Measurements from ENCODE around the gene ARL14EPL. TPM values are rescaled to one million over a fixed set of nuclear protein-coding genes. Genes with fewer than 3 reads are reported as not detected.
A peak's percentile ranks its signal among the peaks of the same experiment; 100 is the strongest.

The ARL14EPL gene
- total RNA-seq, 1 donor from 2014 or later = not detected

DNA sequence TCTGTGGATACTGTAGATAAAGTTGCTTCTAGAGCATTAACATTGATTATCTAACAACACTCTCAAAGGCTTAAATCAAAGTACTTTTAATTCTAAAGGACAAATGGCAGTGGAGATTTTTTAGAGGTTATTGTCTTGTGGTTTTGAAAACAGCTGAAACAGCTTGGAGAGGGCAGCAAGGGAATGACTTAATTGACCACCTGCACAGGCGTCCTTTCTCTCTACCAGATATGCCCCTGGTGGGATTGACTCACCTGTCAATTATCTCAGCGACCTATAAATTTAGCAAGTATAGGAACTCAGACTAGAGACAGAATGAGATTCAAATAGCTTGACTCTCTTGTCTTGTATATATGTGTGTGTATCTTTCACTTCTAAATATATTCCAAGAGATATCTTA is 13.5 kb downstream of the ARL14EPL start:
- peaks cover 16% of the 10 kb centered on the region for H3K27me3 Mint-ChIP-seq (ENCODE audit: low read depth)
- no peak overlapping the region for H3K4me3 Mint-ChIP-seq (ENCODE audit: unreplicated experiment)
- H3K27ac Mint-ChIP-seq (ENCODE audit: unreplicated experiment) = no peak overlapping the region
- no peaks in the 10 kb centered on the region for H3K36me3 Mint-ChIP-seq (ENCODE audit: low read depth)
- no peaks in the 10 kb centered on the region for H3K4me1 Mint-ChIP-seq (ENCODE audit: low read depth)
- no peak for TF ChIP-seq CTCF (IDR thresholded peaks at IDR 0.05)
- H3K9me3 Mint-ChIP-seq (ENCODE audit: low read depth) = no peaks in the 10 kb centered on the region
- no peak for DNase-seq (ENCODE audit: low spot score)

DNA sequence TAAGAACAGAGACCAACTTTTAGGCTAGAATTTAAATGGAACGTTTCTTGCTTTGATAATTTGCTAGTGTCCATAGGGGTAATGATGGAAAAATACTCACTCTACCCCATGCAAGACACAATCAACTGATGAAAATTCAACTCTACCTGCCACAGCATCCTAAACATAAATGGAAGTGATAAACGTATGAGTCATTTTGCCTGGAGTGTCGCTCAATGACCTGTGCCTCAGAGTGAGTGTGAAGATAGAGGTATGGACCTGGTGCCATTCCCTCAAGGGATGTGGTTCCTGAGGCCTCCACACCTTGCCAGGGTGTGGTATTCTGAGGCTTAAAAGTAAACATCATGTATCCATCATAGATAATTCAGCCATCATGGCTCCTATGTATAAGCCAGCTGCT is 14.0 kb downstream of the ARL14EPL start:
- H3K9me3 Mint-ChIP-seq (ENCODE audit: low read depth) = no peaks in the 10 kb centered on the region
- H3K27ac Mint-ChIP-seq (ENCODE audit: unreplicated experiment) = no peak overlapping the region
- H3K36me3 Mint-ChIP-seq (ENCODE audit: low read depth) = no peaks in the 10 kb centered on the region
- no peak overlapping the region for H3K4me3 Mint-ChIP-seq (ENCODE audit: unreplicated experiment)
- peaks cover 21% of the 10 kb centered on the region for H3K27me3 Mint-ChIP-seq (ENCODE audit: low read depth)
- H3K4me1 Mint-ChIP-seq (ENCODE audit: low read depth) = no peaks in the 10 kb centered on the region
- TF ChIP-seq CTCF (IDR thresholded peaks at IDR 0.05) = no peak
- no peak for DNase-seq (ENCODE audit: low spot score)

DNA sequence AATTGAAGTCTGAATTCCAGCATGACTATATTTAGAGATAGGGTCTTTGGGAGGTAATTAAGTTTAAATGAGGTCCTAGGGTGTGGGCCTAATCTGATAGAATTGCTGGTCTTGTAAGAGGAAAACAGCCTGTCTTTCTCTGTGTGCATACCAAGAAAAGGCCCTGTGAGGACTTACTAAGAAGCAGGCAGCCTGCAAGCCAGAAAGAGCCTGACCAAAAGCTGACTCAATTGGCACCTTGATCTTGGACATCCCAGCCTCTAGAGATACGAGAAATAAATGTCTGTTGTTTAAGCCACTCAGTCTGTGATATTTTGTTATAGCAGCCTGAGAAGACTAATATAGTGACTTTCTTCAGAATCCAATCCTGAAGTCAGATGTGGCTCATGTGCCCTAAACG is 14.6 kb downstream of the ARL14EPL start:
- H3K4me1 Mint-ChIP-seq (ENCODE audit: low read depth) = no peaks in the 10 kb centered on the region

GRCh38 chr5:116058346-116058936 is 26.2 kb downstream of the ARL14EPL start:
- no peak for TF ChIP-seq CTCF (IDR thresholded peaks at IDR 0.05)
- Mint-ChIP-seq H3K4me3 (ENCODE audit: unreplicated experiment) (no peak overlapping the region), H3K4me1 (ENCODE audit: low read depth) (no peaks in the 10 kb centered on the region), H3K27ac (ENCODE audit: unreplicated experiment) (no peak overlapping the region), H3K36me3 (ENCODE audit: low read depth) (no peaks in the 10 kb centered on the region), H3K9me3 (ENCODE audit: low read depth) (no peaks in the 10 kb centered on the region), H3K27me3 (ENCODE audit: low read depth) (peaks cover 20% of the 10 kb centered on the region)
- DNase-seq (ENCODE audit: low spot score) = no peak

More for the DNA sequence above, 14.6 kb downstream of the ARL14EPL start:
- H3K27ac Mint-ChIP-seq (ENCODE audit: unreplicated experiment) = no peak overlapping the region
- DNase-seq (ENCODE audit: low spot score) = no peak
- H3K9me3 Mint-ChIP-seq (ENCODE audit: low read depth) = no peaks in the 10 kb centered on the region
- no peak overlapping the region for H3K4me3 Mint-ChIP-seq (ENCODE audit: unreplicated experiment)
- no peaks in the 10 kb centered on the region for H3K36me3 Mint-ChIP-seq (ENCODE audit: low read depth)
- TF ChIP-seq CTCF (IDR thresholded peaks at IDR 0.05) = no peak
- peaks cover 17% of the 10 kb centered on the region for H3K27me3 Mint-ChIP-seq (ENCODE audit: low read depth)

GRCh38 chr5:116062352-116062751 is 30.1 kb downstream of the ARL14EPL start:
- no peaks in the 10 kb centered on the region for H3K9me3 Mint-ChIP-seq (ENCODE audit: low read depth)
- H3K4me3 Mint-ChIP-seq (ENCODE audit: unreplicated experiment) = no peak overlapping the region
- no peak overlapping the region for H3K27ac Mint-ChIP-seq (ENCODE audit: unreplicated experiment)
- H3K27me3 Mint-ChIP-seq (ENCODE audit: low read depth) = peaks cover 28% of the 10 kb centered on the region
- peak; percentile 35 for TF ChIP-seq CTCF (IDR thresholded peaks at IDR 0.05)
- no peak for DNase-seq (ENCODE audit: low spot score)
- H3K4me1 Mint-ChIP-seq (ENCODE audit: low read depth) = no peaks in the 10 kb centered on the region
- H3K36me3 Mint-ChIP-seq (ENCODE audit: low read depth) = no peaks in the 10 kb centered on the region
